Stimulated activated CD4-positive, alpha-beta T cell treated with anti-CD3 and anti-CD28 coated beads, Interleukin-2, amount 100 ng/mL, for 4 hours (primary cell): ENCODE results near the gene ZNF609.
"Not testable (repeated sequence)": the region's sequence is repeated elsewhere in the genome, so short reads cannot be mapped to it uniquely, and the experiment has no call there.

ENCODE experiments used
- DNase-seq: peaks from one replicate; pipeline ENCODE4 v3.0.0-alpha.2; 2020; ENCODE audit warnings: low read depth

Gene ZNF609

GRCh38 chr15:64459066-64459781 lies 1.2 kb upstream of the ZNF609 start:
- DNase-seq, result no peak

- no peak for DNase-seq
These were observed 644 bp downstream of the ZNF609 start for GRCh38 chr15:64460724-64461720.

GRCh38 chr15:64461721-64462162 lies 1.4 kb downstream of the ZNF609 start:
- DNase-seq, result no peak

GRCh38 chr15:64462492-64462891 lies 2.1 kb downstream of the ZNF609 start:
- no peak for DNase-seq

GRCh38 chr15:64464276-64465005 lies 4.1 kb downstream of the ZNF609 start:
- DNase-seq, result no peak

GRCh38 chr15:64466408-64467141 lies 6.2 kb downstream of the ZNF609 start:
- DNase-seq, result no peak

- DNase-seq, result no peak
These were observed 11.8 kb downstream of the ZNF609 start for GRCh38 chr15:64472161-64472560.

- no peak for DNase-seq
These were observed 14.5 kb downstream of the ZNF609 start for GRCh38 chr15:64474846-64475245.

GRCh38 chr15:64476550-64476949 lies 16.2 kb downstream of the ZNF609 start:
- DNase-seq, result no peak

GRCh38 chr15:64478863-64479262 lies 18.5 kb downstream of the ZNF609 start:
- no peak for DNase-seq

GRCh38 chr15:64480891-64481290 lies 20.5 kb downstream of the ZNF609 start:
- no peak for DNase-seq

GRCh38 chr15:64483749-64484148 lies 23.4 kb downstream of the ZNF609 start:
- DNase-seq, result no peak

- DNase-seq, result no peak
These were observed 25.4 kb downstream of the ZNF609 start for GRCh38 chr15:64485796-64486195.

GRCh38 chr15:64490598-64491259 lies 30.4 kb downstream of the ZNF609 start:
- DNase-seq, result no peak

GRCh38 chr15:64493641-64494040 lies 33.3 kb downstream of the ZNF609 start:
- DNase-seq, result no peak

GRCh38 chr15:64495968-64496367 lies 35.6 kb downstream of the ZNF609 start:
- not testable (repeated sequence) for DNase-seq

GRCh38 chr15:64500695-64501395 lies 40.5 kb downstream of the ZNF609 start:
- DNase-seq, result no peak

GRCh38 chr15:64501396-64501715 lies 41.0 kb downstream of the ZNF609 start:
- no peak for DNase-seq

GRCh38 chr15:64502151-64502550 lies 41.8 kb downstream of the ZNF609 start:
- no peak for DNase-seq

GRCh38 chr15:64502551-64502950 lies 42.2 kb downstream of the ZNF609 start:
- no peak for DNase-seq

- no peak for DNase-seq
These were observed 42.8 kb downstream of the ZNF609 start for GRCh38 chr15:64503197-64503596.
